ENCODE results near the gene SLX9. TPM values are rescaled to one million over a fixed set of nuclear protein-coding genes. Genes with fewer than 3 reads are reported as not detected.

SLX9 gene
- total and polyA plus RNA-seq, 2 donors (not counting 1 experiment from before 2014, with no cell fraction given), result 11.7 to 15.9 TPM

DNA sequence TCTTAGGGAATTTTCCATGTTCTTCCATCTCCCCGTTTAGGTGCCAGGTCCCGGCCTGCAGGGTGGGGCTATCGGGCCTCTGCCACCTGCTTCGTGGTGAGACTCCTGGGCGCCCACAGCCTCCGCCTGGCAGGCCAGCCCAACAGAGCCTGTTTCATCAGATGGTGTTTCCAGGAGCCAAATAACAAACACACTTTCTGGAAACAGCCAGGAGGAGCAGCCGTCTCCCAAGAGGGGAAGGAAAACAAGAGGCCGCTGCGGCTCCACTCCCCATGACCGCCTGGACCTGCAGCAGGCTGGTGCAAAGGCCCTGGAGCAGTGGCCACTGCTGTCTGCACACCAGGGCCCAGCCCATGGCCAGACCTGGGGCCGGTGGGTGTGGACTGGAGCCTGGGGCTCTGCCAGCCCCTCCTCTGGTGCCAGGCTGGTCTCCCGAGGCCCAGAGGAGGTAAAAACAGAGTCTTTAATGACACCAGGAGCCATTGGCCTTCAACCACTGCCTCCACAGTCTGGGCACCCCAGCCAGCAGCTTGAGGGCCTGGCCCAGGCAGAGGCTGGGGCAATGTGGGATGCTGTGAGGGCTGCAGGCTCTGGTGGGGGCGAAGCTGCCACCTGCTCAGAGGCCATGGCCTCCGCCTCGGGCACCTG, 55.0 kb downstream of the SLX9 start:
- CTCF ChIA-PET, result no interaction called here
- peaks cover 0 to 7% (median 0%) of the 10 kb centered on the region in 3 donors for H3K9me3 ChIP-seq (ENCODE audit: control extremely low read depth in 1 of 3, control insufficient read depth in 2 of 3, insufficient read depth in 1 of 3, low read length in 2 of 3)

DNA sequence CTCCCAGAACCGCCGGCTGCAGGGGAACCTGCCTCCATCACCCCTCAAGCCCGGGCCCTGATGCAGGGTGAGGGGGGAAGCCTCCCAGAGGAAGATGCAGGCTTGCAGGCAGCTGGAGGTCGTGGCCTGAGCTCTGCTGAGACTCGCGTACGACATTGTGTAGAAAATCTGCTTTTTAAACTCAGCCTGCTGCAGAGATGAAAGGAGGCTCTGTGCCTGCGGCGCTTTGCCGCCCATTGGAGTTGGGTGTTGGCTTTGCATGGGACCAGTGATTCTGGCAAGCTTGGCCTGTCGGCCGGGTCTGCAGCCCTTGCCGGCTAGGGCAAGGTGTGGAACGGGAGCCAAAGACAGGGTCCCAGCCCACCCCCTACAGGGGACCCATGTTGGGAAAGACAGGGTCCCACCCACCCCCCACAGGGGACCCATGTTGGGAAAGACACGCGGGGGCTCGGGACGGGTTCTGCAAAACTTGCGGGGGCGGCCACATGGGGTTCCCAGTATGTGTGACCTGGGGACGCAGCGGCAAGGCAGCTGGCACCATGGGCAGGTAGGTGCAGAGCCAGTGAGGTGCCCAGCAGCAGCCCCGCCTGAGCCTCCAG, 55.6 kb downstream of the SLX9 start:
- intact Hi-C loops (cut with micrococcal nuclease), result no loop called here

More for the DNA sequence above, 55.0 kb downstream of the SLX9 start:
- H2AFZ ChIP-seq (ENCODE audit: insufficient read depth, low read depth, low read length, poor library complexity, severe bottlenecking), result no peak overlapping the region
- H3K4me1 Mint-ChIP-seq, result peaks cover 9% of the 10 kb centered on the region
- H3K9me3 Mint-ChIP-seq (ENCODE audit: insufficient read depth), result no peaks in the 10 kb centered on the region
- ATAC-seq (ENCODE audit: low read depth) (no peak), DNase-seq (no peak)
- no peak overlapping the region for H3K9ac ChIP-seq (ENCODE audit: low read length)
- no peak overlapping the region for H3K4me3 Mint-ChIP-seq
- H3K27ac ChIP-seq (ENCODE audit: low read length in 2 of 2), result no peak overlapping the region
- TF ChIP-seq, protein P1, sequence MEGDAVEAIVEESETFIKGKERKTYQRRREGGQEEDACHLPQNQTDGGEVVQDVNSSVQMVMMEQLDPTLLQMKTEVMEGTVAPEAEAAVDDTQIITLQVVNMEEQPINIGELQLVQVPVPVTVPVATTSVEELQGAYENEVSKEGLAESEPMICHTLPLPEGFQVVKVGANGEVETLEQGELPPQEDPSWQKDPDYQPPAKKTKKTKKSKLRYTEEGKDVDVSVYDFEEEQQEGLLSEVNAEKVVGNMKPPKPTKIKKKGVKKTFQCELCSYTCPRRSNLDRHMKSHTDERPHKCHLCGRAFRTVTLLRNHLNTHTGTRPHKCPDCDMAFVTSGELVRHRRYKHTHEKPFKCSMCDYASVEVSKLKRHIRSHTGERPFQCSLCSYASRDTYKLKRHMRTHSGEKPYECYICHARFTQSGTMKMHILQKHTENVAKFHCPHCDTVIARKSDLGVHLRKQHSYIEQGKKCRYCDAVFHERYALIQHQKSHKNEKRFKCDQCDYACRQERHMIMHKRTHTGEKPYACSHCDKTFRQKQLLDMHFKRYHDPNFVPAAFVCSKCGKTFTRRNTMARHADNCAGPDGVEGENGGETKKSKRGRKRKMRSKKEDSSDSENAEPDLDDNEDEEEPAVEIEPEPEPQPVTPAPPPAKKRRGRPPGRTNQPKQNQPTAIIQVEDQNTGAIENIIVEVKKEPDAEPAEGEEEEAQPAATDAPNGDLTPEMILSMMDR (IDR thresholded peaks at IDR 0.05), result no peak
- no peak for TF ChIP-seq EZH2 (IDR thresholded peaks at IDR 0.05; ENCODE audit: borderline replicate concordance, insufficient read depth, low read depth, low read length, poor library complexity, severe bottlenecking)
- H3K4me1 ChIP-seq (ENCODE audit: control insufficient read depth in 2 of 2, insufficient read depth in 2 of 2, low read length in 2 of 2), result peaks cover 16 to 18% of the 10 kb centered on the region in 2 donors
- H3K36me3 ChIP-seq (replicated peaks in 1 of 2; ENCODE audit: control extremely low read depth in 1 of 2, control insufficient read depth in 1 of 2, extremely low read depth in 1 of 2, insufficient read depth in 2 of 2, low read length in 1 of 2), result no peaks in the 10 kb centered on the region
- H4K20me1 ChIP-seq (ENCODE audit: control insufficient read depth, insufficient read depth, low read length, poor library complexity, severe bottlenecking), result no peaks in the 10 kb centered on the region
- intact Hi-C loops (cut with micrococcal nuclease), result no loop called here
- POLR2A ChIA-PET, result no interaction called here
- H3K79me2 ChIP-seq (ENCODE audit: control insufficient read depth, insufficient read depth, low read length), result no peaks in the 10 kb centered on the region
- no peak overlapping the region for H3K4me2 ChIP-seq (replicated peaks; ENCODE audit: low read depth, low read length, poor library complexity, severe bottlenecking)
- H3K27me3 Mint-ChIP-seq, result peaks cover 16% of the 10 kb centered on the region
- H3K4me3 ChIP-seq (ENCODE audit: control extremely low read depth in 1 of 5, extremely low read depth in 1 of 5, insufficient read depth in 1 of 5, low read depth in 2 of 5, low read length in 4 of 5), result no peak overlapping the region
- H3K27me3 ChIP-seq (replicated peaks in 1 of 4; ENCODE audit: control extremely low read depth in 1 of 4, control insufficient read depth in 3 of 4, insufficient read depth in 4 of 4, low read length in 3 of 4), result peaks cover 0 to 41% (median 4%) of the 10 kb centered on the region in 4 experiments
- 82% methylated on average over 11 of the region's 15 CpGs for WGBS (ENCODE audit: insufficient coverage)
- no peak overlapping the region for H3K27ac Mint-ChIP-seq

More for the DNA sequence above, 55.6 kb downstream of the SLX9 start:
- WGBS (ENCODE audit: insufficient coverage), result 88% methylated on average over 18 of the region's 23 CpGs
- no peak for ATAC-seq (ENCODE audit: low read depth)
- Histone ChIP-seq H3K27me3 (replicated peaks in 1 of 4; ENCODE audit: control extremely low read depth in 1 of 4, control insufficient read depth in 3 of 4, insufficient read depth in 4 of 4, low read length in 3 of 4) (peaks cover 0 to 42% (median 4%) of the 10 kb centered on the region in 4 experiments), H2AFZ (ENCODE audit: insufficient read depth, low read depth, low read length, poor library complexity, severe bottlenecking) (no peak overlapping the region), H3K4me3 (ENCODE audit: control extremely low read depth in 1 of 5, extremely low read depth in 1 of 5, insufficient read depth in 1 of 5, low read depth in 2 of 5, low read length in 4 of 5) (no peak overlapping the region), H4K20me1 (ENCODE audit: control insufficient read depth, insufficient read depth, low read length, poor library complexity, severe bottlenecking) (no peaks in the 10 kb centered on the region), H3K36me3 (replicated peaks in 1 of 2; ENCODE audit: control extremely low read depth in 1 of 2, control insufficient read depth in 1 of 2, extremely low read depth in 1 of 2, insufficient read depth in 2 of 2, low read length in 1 of 2) (no peaks in the 10 kb centered on the region), H3K4me1 (ENCODE audit: control insufficient read depth in 2 of 2, insufficient read depth in 2 of 2, low read length in 2 of 2) (peaks cover 12 to 16% of the 10 kb centered on the region in 2 donors), H3K9ac (ENCODE audit: low read length) (no peak overlapping the region), H3K79me2 (ENCODE audit: control insufficient read depth, insufficient read depth, low read length) (no peaks in the 10 kb centered on the region), H3K4me2 (replicated peaks; ENCODE audit: low read depth, low read length, poor library complexity, severe bottlenecking) (no peak overlapping the region), H3K9me3 (ENCODE audit: control extremely low read depth in 1 of 3, control insufficient read depth in 2 of 3, insufficient read depth in 1 of 3, low read length in 2 of 3) (peaks cover 0 to 13% (median 0%) of the 10 kb centered on the region in 3 donors), H3K27ac (ENCODE audit: low read length in 2 of 2) (no peak overlapping the region)
- ChIA-PET POLR2A (no interaction called here), CTCF (no interaction called here)
- Mint-ChIP-seq H3K27ac (no peak overlapping the region), H3K9me3 (ENCODE audit: insufficient read depth) (no peaks in the 10 kb centered on the region), H3K27me3 (peaks cover 18% of the 10 kb centered on the region), H3K4me3 (no peak overlapping the region), H3K4me1 (peaks cover 12% of the 10 kb centered on the region)
- no peak for TF ChIP-seq EZH2 (IDR thresholded peaks at IDR 0.05; ENCODE audit: borderline replicate concordance, insufficient read depth, low read depth, low read length, poor library complexity, severe bottlenecking)
- TF ChIP-seq, protein P1 (IDR thresholded peaks at IDR 0.05), result no peak
- no peak for DNase-seq
